Measurements from ENCODE around the gene CPNE6.
"Not testable (repeated sequence)": the region's sequence is repeated elsewhere in the genome, so short reads cannot be mapped to it uniquely, and the experiment has no call there.

The CPNE6 gene

GRCh38 chr14:24071144-24071697 is at the start of gene CPNE6:
TSS of gene CPNE6 (plus strand) at chr14:24071562. CDS start at chr14:24072937, 1,375 bp downstream.
- no peak for DNase-seq

- DNase-seq: not testable (repeated sequence)
Observed at GRCh38 chr14:24024939-24025418, 46.4 kb upstream of the CPNE6 start.

- DNase-seq: not testable (repeated sequence)
Observed at GRCh38 chr14:24029687-24030086, 41.7 kb upstream of the CPNE6 start.

GRCh38 chr14:24031331-24031730 is 40.0 kb upstream of the CPNE6 start:
- not testable (repeated sequence) for DNase-seq

GRCh38 chr14:24032727-24033418 is 38.5 kb upstream of the CPNE6 start:
- DNase-seq: no peak

- not testable (repeated sequence) for DNase-seq
Observed at GRCh38 chr14:24035769-24036168, 35.6 kb upstream of the CPNE6 start.

GRCh38 chr14:24036169-24036962 is 35.0 kb upstream of the CPNE6 start:
- peak; percentile 75 for DNase-seq

- not testable (repeated sequence) for DNase-seq
Observed at GRCh38 chr14:24036963-24037657, 34.3 kb upstream of the CPNE6 start.

GRCh38 chr14:24037658-24038037 is 33.7 kb upstream of the CPNE6 start:
- DNase-seq: peak; percentile 75

- no peak for DNase-seq
Observed at GRCh38 chr14:24038686-24039085, 32.7 kb upstream of the CPNE6 start.

- no peak for DNase-seq
Observed at GRCh38 chr14:24040692-24041091, 30.7 kb upstream of the CPNE6 start.

- DNase-seq: no peak
Observed at GRCh38 chr14:24042746-24043145, 28.6 kb upstream of the CPNE6 start.

GRCh38 chr14:24049002-24049401 is 22.4 kb upstream of the CPNE6 start:
- not testable (repeated sequence) for DNase-seq

- not testable (repeated sequence) for DNase-seq
Observed at GRCh38 chr14:24050753-24051152, 20.6 kb upstream of the CPNE6 start.

- no peak for DNase-seq
Observed at GRCh38 chr14:24051176-24051788, 20.1 kb upstream of the CPNE6 start.

- peak; percentile 72 for DNase-seq
Observed at GRCh38 chr14:24051789-24052655, 19.3 kb upstream of the CPNE6 start, which contains the start of gene CARMIL3. TSS of gene CARMIL3 (plus strand) at chr14:24052009. CDS start at chr14:24052154, 145 bp downstream.

GRCh38 chr14:24052656-24053547 is 18.5 kb upstream of the CPNE6 start:
- no peak for DNase-seq

GRCh38 chr14:24053548-24054323 is 17.6 kb upstream of the CPNE6 start:
- no peak for DNase-seq

GRCh38 chr14:24054324-24054641 is 17.1 kb upstream of the CPNE6 start:
- no peak for DNase-seq

- no peak for DNase-seq
Observed at GRCh38 chr14:24054646-24055045, 16.7 kb upstream of the CPNE6 start.

All from COR-L47 (cell line).